Mucosa of rectum (tissue), 2 donors: ENCODE results near the gene SV2B.

ENCODE experiments used
- H3K27ac ChIP-seq, 2 donors: one replicate each; pipeline ENCODE4 v1.7.0; 2013; ENCODE audit warnings: inconsistent platforms in 2 of 2, low read depth in 2 of 2, low read length in 2 of 2
- H3K27me3 ChIP-seq, 2 donors: one replicate each; pipeline ENCODE4 v1.7.0; 2013; ENCODE audit warnings: low read length in 2 of 2; ENCODE audit not compliant: control insufficient read depth in 2 of 2, insufficient read depth in 2 of 2
- H3K36me3 ChIP-seq, 2 donors: one replicate each; pipeline ENCODE4 v1.7.0; 2013; ENCODE audit warnings: low read length in 2 of 2; ENCODE audit not compliant: control insufficient read depth in 2 of 2, insufficient read depth in 2 of 2
- H3K4me1 ChIP-seq, 2 donors: one replicate each; pipeline ENCODE4 v1.7.0; 2013; ENCODE audit warnings: low read length in 2 of 2, mild to moderate bottlenecking in 1 of 2; ENCODE audit not compliant: control insufficient read depth in 2 of 2, insufficient read depth in 2 of 2
- H3K4me3 ChIP-seq, 2 donors: one replicate each; pipeline ENCODE4 v1.7.0; 2013; ENCODE audit warnings: low read length in 2 of 2
- H3K9ac ChIP-seq, 2 donors: one replicate each; pipeline ENCODE4 v1.7.0; 2013; ENCODE audit warnings: low read length in 2 of 2, low read depth in 1 of 2, mild to moderate bottlenecking in 1 of 2
- H3K9me3 ChIP-seq, 2 donors: one replicate each; pipeline ENCODE4 v1.7.0; 2013; ENCODE audit warnings: low read length in 2 of 2; ENCODE audit not compliant: control insufficient read depth in 2 of 2
- donor health status: healthy.
- donor health status: Normal muscosa, but diverticular disease.

Gene SV2B

DNA sequence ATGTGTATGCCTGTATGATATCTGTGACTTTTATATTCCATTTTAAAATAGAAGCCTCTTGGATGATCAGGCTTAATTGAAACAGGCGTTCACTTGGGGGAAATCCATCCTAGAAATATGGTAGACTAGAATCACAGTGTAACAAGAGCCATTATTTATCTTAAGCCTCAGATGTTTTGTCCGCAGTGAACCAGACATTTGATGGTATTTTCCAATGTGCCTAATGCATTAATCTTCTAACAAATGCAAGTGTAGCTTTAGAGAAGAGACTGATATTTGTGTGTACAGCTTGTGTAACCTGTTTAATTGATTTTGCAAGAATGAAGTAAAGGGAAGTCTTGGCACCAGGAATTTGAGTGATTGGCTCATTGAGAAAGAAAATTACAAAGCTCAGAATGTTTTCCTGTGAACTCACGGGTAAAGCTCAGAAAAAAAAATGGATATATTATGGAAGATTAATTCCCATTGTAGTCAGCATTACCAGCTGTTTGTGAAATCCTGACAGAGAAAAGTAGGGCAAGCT, 155.7 kb downstream of the SV2B start:
- H3K27ac ChIP-seq, result no peak overlapping the region
- no peaks in the 10 kb centered on the region for H3K36me3 ChIP-seq
- no peak overlapping the region for H3K4me3 ChIP-seq
- H3K27me3 ChIP-seq, result no peaks in the 10 kb centered on the region
- no peaks in the 10 kb centered on the region for H3K4me1 ChIP-seq
- no peak overlapping the region for H3K9ac ChIP-seq
- no peaks in the 10 kb centered on the region for H3K9me3 ChIP-seq

DNA sequence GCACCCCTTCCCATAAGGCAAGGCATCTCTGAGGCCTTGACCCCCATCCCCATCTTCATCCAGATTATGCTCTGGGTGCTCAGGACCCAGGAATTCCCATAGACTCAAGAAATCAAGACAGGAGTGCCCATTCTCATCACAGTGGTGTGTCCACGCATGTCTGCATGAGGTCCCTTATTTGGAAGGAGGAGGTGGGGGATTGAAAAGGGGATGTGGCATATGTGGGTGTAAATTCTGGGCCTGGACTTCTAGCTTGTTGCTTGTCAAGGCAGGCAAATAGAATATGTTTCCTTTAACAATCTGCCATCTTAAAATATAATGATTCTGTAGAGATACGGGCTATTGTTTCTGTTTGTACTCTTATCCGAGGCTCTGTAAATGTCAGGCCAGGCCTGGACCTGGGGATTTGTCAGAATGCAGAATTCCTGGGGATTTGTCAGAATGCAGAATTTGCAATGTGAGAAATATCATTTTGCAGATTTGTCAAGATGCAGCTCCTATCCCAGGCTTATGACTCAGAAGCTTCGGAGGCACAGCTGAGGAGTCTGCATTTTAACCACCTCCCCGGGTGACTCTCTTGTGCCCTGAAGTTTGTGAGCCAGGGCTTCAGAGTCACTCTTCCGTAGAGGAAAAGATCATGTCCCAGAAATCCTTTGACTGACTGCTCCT, 157.8 kb downstream of the SV2B start:
- Histone ChIP-seq H3K9me3 (no peaks in the 10 kb centered on the region), H3K27ac (no peak overlapping the region), H3K4me3 (no peak overlapping the region), H3K27me3 (no peaks in the 10 kb centered on the region), H3K4me1 (no peaks in the 10 kb centered on the region), H3K9ac (no peak overlapping the region), H3K36me3 (no peaks in the 10 kb centered on the region)

GRCh38 chr15:91258415-91258759, 158.3 kb downstream of the SV2B start:
- H3K4me3 ChIP-seq, result no peak overlapping the region
- H3K9ac ChIP-seq, result no peak overlapping the region
- no peaks in the 10 kb centered on the region for H3K4me1 ChIP-seq
- no peaks in the 10 kb centered on the region for H3K9me3 ChIP-seq
- H3K36me3 ChIP-seq, result no peaks in the 10 kb centered on the region
- no peak overlapping the region for H3K27ac ChIP-seq
- no peaks in the 10 kb centered on the region for H3K27me3 ChIP-seq

DNA sequence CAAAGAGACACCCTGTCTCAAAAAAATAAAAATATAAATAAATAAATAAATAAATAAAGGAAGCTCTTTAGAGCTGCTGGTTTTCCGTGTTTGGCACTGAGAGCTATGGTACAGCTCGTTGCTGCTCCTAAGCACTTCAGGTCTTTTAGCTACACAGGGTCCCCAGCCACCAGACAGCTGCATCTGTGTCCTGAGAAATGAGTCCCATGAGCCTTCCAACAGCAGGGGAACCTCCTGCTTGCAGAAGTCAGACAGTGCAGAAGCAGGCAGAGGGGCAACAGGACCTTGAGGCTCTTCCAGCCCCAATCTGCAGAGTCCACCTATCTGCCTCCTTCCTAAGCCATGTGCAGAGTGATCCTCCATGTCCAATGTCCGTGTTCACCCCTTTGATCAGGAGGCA, 159.0 kb downstream of the SV2B start:
- H3K27ac ChIP-seq, result no peak overlapping the region
- no peaks in the 10 kb centered on the region for H3K36me3 ChIP-seq
- no peak overlapping the region for H3K9ac ChIP-seq
- H3K27me3 ChIP-seq, result no peaks in the 10 kb centered on the region
- H3K9me3 ChIP-seq, result no peaks in the 10 kb centered on the region
- H3K4me3 ChIP-seq, result no peak overlapping the region
- no peaks in the 10 kb centered on the region for H3K4me1 ChIP-seq

DNA sequence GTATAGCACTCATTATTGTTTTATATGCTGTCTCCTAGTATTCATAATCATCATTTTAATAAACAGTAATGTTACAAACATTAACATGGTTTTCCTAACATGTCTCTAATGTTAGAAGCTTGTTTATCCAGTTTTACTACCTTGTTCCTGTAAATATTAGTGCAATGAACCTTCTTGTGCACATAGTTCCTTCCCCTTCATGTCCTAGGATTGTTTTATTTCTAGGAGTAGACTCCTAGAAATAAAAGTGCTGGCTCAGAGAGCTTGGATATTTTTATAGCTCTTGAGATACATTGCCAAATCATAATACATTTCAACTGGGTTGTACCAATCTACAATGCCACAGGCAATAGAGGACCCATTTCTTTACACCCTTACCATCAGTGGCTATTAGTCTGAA, 161.3 kb downstream of the SV2B start:
- H3K27ac ChIP-seq, result no peak overlapping the region
- H3K9ac ChIP-seq, result no peak overlapping the region
- no peaks in the 10 kb centered on the region for H3K36me3 ChIP-seq
- H3K4me3 ChIP-seq, result no peak overlapping the region
- H3K27me3 ChIP-seq, result no peaks in the 10 kb centered on the region
- no peaks in the 10 kb centered on the region for H3K4me1 ChIP-seq
- no peaks in the 10 kb centered on the region for H3K9me3 ChIP-seq

DNA sequence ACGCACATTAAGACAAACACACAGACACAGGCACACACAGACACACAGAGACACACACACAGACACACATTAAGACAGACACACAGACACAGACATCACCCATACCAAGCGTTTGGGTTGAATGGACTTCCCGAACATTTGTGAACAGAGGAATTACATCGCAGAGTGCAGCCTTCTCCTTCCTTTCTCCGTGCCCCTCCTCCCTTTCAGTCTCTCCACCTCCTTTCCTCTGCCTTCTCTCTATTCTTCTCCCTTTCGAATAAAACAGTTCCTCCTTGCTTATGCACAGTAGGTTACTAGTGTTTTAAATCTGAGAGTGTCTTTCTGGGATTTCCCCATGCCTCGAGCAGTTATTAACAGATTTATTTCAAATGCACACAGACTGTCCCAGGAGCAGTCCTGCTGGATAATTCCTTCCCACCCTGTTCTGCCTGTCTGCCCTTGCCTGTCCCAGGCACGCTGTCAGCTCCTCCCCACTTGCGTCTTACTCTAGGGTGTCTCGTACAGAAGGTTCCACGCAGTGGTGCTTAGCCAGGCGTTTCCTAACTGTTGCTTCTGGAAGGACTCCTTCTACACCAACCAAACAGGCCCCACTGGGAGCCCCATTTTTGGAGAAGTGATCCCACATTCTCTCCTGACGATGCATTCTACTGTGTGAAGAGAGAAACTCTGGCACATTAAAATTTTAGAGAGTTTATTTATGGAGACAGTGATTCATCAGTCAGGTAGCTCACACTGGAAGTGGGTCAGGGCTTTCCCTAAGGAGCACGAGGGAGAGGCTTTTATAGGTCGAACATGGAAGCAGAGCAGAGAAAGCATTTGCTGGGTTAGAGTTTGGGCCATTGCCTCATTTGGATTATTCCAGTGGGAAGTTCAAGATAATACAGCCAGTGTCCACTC, 163.8 kb downstream of the SV2B start:
- Histone ChIP-seq H3K4me1 (no peaks in the 10 kb centered on the region), H3K27ac (peak overlapping the region; percentile 23 to 28), H3K4me3 (peak overlapping the region in 1 of 2 donors; percentile 6), H3K27me3 (no peaks in the 10 kb centered on the region), H3K9ac (no peak overlapping the region), H3K9me3 (no peaks in the 10 kb centered on the region), H3K36me3 (no peaks in the 10 kb centered on the region)

DNA sequence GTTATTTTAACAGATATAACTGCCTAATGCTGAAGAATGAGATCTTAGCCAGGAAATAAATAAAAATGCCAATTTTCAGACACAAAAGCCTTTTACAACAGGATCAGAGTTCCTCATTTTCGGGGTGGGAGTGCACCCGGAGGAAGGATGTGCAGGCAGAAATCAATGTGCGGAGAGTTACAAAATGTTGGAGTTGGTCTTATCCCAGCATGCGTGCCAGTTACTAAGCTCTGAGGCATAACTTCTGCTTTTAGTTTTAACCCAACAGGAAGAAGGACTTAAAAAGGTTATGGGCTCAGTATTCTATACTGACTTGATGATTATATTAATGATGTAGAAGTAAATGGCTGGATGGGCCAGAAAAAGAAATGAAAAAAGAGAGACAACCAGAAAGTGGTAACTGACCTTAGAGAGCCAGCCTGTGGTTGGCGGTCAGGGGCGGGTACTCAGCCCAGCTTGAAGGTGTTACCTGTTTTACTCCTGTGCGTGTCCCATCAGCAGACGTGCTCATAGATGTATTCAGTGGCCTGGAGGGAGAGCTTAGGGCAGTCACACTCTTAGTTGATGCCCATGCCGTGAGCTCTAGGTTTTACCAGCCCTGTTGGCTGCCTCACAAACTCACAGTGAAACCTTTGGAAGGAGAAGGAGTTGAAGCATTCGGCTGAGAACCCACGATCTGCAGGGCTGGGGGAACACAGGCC, 164.7 kb downstream of the SV2B start:
- Histone ChIP-seq H3K27me3 (no peaks in the 10 kb centered on the region), H3K27ac (peak overlapping the region; percentile 23 to 28), H3K4me3 (no peak overlapping the region), H3K4me1 (no peaks in the 10 kb centered on the region), H3K9ac (no peak overlapping the region), H3K36me3 (no peaks in the 10 kb centered on the region), H3K9me3 (no peaks in the 10 kb centered on the region)

GRCh38 chr15:91265416-91265940, 165.4 kb downstream of the SV2B start:
- no peaks in the 10 kb centered on the region for H3K27me3 ChIP-seq
- no peaks in the 10 kb centered on the region for H3K36me3 ChIP-seq
- H3K27ac ChIP-seq, result no peak overlapping the region
- H3K9ac ChIP-seq, result no peak overlapping the region
- H3K9me3 ChIP-seq, result no peaks in the 10 kb centered on the region
- no peaks in the 10 kb centered on the region for H3K4me1 ChIP-seq
- H3K4me3 ChIP-seq, result no peak overlapping the region

DNA sequence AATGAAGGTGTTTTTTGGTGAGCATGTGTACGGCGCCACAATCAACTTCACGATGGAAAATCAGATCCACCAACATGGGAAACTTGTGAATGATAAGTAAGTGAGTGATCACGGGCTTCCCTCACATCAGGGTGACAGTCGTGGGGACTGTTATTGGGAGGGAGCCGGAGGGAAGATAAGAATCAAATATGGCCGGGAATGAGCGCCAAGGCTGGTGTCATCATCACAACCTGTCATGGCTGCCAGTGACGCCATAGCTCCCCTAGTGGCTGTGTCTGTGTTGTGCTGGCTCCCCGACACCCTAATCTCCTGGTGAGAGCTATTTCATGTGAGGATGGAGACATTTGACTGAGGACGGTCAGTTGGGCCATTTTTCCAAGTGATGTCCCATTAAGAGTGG, 168.5 kb downstream of the SV2B start:
- Histone ChIP-seq H3K9me3 (no peaks in the 10 kb centered on the region), H3K27ac (no peak overlapping the region), H3K9ac (no peak overlapping the region)

GRCh38 chr15:91270747-91271146, 170.7 kb downstream of the SV2B start:
- no peak overlapping the region for H3K27ac ChIP-seq
- H3K9ac ChIP-seq, result no peak overlapping the region

More for the DNA sequence above, 168.5 kb downstream of the SV2B start:
- Histone ChIP-seq H3K4me1 (no peaks in the 10 kb centered on the region), H3K4me3 (no peak overlapping the region), H3K36me3 (no peaks in the 10 kb centered on the region), H3K27me3 (no peaks in the 10 kb centered on the region)

More at GRCh38 chr15:91270747-91271146, 170.7 kb downstream of the SV2B start:
- Histone ChIP-seq H3K27me3 (no peaks in the 10 kb centered on the region), H3K4me3 (no peak overlapping the region), H3K4me1 (no peaks in the 10 kb centered on the region), H3K36me3 (no peaks in the 10 kb centered on the region), H3K9me3 (no peaks in the 10 kb centered on the region)
